Left ventricle myocardium inferior (tissue), 1 donor: ENCODE data around the gene KCTD13. TPM values are rescaled to one million over a fixed set of nuclear protein-coding genes. Genes with fewer than 3 reads are reported as not detected.
"Not testable (repeated sequence)": the region's sequence is repeated elsewhere in the genome, so short reads cannot be mapped to it uniquely, and the experiment has no call there.

Source experiments
- DNase-seq: peaks from one replicate; pipeline ENCODE4 v3.0.0-alpha.2; 2020
- H3K27ac ChIP-seq: fragments of 200-600 bp; replicated peaks from 2 replicates; pipeline ENCODE4 v1.8.0; 2021
- H3K27me3 ChIP-seq: fragments of 200-600 bp; 2 replicates; pipeline ENCODE4 v1.8.0; 2021; ENCODE audit warnings: low read depth
- H3K36me3 ChIP-seq: fragments of 200-600 bp; 2 replicates; pipeline ENCODE4 v1.8.0; 2021
- H3K4me1 ChIP-seq: fragments of 200-600 bp; 2 replicates; pipeline ENCODE4 v1.8.0; 2021
- H3K4me3 ChIP-seq: fragments of 200-600 bp; 2 replicates; pipeline ENCODE4 v1.8.0; 2021; ENCODE audit warnings: mild to moderate bottlenecking, moderate library complexity
- H3K9me3 ChIP-seq: fragments of 200-600 bp; replicated peaks from 2 replicates; pipeline ENCODE4 v1.8.0; 2021
- CTCF ChIP-seq: fragments of 200-600 bp; IDR thresholded peaks from 2 replicates; pipeline ENCODE4 v1.8.0; 2021; ENCODE audit warnings: antibody characterized with exemption, mild to moderate bottlenecking, borderline replicate concordance
- intact Hi-C: fragments of 100-400 bp; cut with micrococcal nuclease; formaldehyde crosslinking; loops from one replicate; pipeline ENCODE4 v1.11.0; 2022
- total RNA-seq: library from RNA; stranded (reverse); fragmentation: NEBNext Ultra II Directional; extraction: Animal tissue kit (Norgen Biotek cat#: 25700); gene quantifications from one replicate; pipeline ENCODE4 v1.2.1, GENCODE V29; 2021
- donor health status: DM: no; HTN: yes; CAD: no; lungs with severe emphysema.

The KCTD13 gene
- total RNA-seq, 1 donor from 2014 or later, result 9.2 TPM

- TF ChIP-seq CTCF, result no peak
- Histone ChIP-seq H3K4me3 (peak overlapping the region; percentile 81), H3K4me1 (peaks cover 35% of the 10 kb centered on the region), H3K9me3 (no peaks in the 10 kb centered on the region), H3K27ac (peak overlapping the region; percentile 94), H3K27me3 (no peaks in the 10 kb centered on the region), H3K36me3 (peaks cover 5% of the 10 kb centered on the region)
- intact Hi-C loops, result no loop called here
- DNase-seq, result no peak
Observed at GRCh38 chr16:29962344-29962994, 36.4 kb upstream of the KCTD13 start.

GRCh38 chr16:29961479-29962343, 35.7 kb upstream of the KCTD13 start, which contains the start of gene TMEM219:
TSS of gene TMEM219 (plus strand) at chr16:29962079. CDS start at chr16:29963144, 1,065 bp downstream.
- H3K27me3 ChIP-seq, result no peaks in the 10 kb centered on the region
- intact Hi-C loops, result no loop called here
- DNase-seq, result peak; percentile 92
- H3K4me1 ChIP-seq, result peaks cover 35% of the 10 kb centered on the region
- peak within 1 kb of the TSS; percentile 94 for H3K27ac ChIP-seq
- H3K4me3 ChIP-seq, result peak within 1 kb of the TSS; percentile 81
- peaks cover 5% of the 10 kb centered on the region for H3K36me3 ChIP-seq
- TF ChIP-seq CTCF, result peak; percentile 73
- H3K9me3 ChIP-seq, result no peaks in the 10 kb centered on the region

- no peaks in the 10 kb centered on the region for H3K9me3 ChIP-seq
- H3K36me3 ChIP-seq, result peaks cover 5% of the 10 kb centered on the region
- intact Hi-C loops, result no loop called here
- peak overlapping the region; percentile 94 for H3K27ac ChIP-seq
- no peak for DNase-seq
- H3K27me3 ChIP-seq, result no peaks in the 10 kb centered on the region
- no peak for TF ChIP-seq CTCF
- peak overlapping the region; percentile 81 for H3K4me3 ChIP-seq
- H3K4me1 ChIP-seq, result peaks cover 35% of the 10 kb centered on the region
Observed at GRCh38 chr16:29961127-29961478, 35.1 kb upstream of the KCTD13 start.

- DNase-seq, intact Hi-C loops, H3K9me3 ChIP-seq, H3K4me3 ChIP-seq, H3K27me3 ChIP-seq, H3K36me3 ChIP-seq, H3K27ac ChIP-seq: not testable (repeated sequence)
- peaks cover 33% of the 10 kb centered on the region for H3K4me1 ChIP-seq
Observed at GRCh38 chr16:29959821-29960220, 33.8 kb upstream of the KCTD13 start.

DNA sequence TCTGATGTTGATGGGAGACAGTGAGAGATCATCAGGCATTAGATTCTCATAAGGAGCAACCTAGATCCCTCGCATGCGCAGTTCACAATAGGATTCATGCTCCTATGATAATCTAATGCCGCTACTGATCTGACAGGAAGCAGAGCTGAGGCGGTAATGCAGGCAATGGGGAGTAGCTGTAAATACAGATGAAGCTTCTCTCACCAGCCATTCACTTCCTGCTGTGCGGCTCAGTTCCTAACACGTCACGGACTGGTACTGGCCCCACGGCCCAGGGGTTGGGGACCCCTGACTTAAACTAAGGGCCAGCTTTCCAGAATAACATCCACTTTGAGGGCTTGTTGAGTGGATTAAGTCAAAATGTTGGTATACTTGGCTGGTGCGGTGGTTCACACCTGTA, 33.3 kb upstream of the KCTD13 start:
- no peaks in the 10 kb centered on the region for H3K36me3 ChIP-seq
- TF ChIP-seq CTCF, result no peak
- intact Hi-C loops, result no loop called here
- H3K4me3 ChIP-seq, result no peak overlapping the region
- peaks cover 27% of the 10 kb centered on the region for H3K4me1 ChIP-seq
- no peak for DNase-seq
- no peaks in the 10 kb centered on the region for H3K27me3 ChIP-seq
- H3K27ac ChIP-seq, result no peak overlapping the region
- H3K9me3 ChIP-seq, result no peaks in the 10 kb centered on the region

DNA sequence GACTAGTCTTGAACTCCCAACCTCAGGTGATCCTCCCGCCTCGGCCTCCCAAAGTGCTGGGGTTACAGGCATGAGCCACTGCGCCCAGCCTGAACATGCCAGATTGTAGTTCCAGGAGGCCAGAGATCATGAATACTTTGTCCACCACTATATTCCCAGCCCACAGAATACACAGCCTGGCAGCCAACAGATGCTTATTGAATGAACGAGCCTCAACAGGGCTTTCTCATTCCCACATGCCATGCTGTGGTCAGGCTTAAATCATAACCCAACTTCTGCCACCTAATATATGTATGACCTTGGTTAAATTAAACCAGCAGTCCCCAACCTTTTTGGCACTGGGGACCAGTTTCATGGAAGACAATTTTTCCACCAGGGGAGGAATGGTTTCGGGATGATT, 32.7 kb upstream of the KCTD13 start:
- Histone ChIP-seq H3K9me3 (no peaks in the 10 kb centered on the region), H3K4me3 (no peak overlapping the region), H3K27ac (no peak overlapping the region), H3K27me3 (no peaks in the 10 kb centered on the region), H3K4me1 (peaks cover 24% of the 10 kb centered on the region), H3K36me3 (no peaks in the 10 kb centered on the region)
- TF ChIP-seq CTCF, result no peak
- intact Hi-C loops, result no loop called here
- DNase-seq, result no peak
